SK-N-MC (cell line): Measurements from ENCODE around the gene DDX27.

Source experiments
- DNase-seq: peaks from one replicate; pipeline ENCODE4 v3.0.0-alpha.2; 2011; ENCODE audit warnings: low read depth, low spot score
- H3K27ac ChIP-seq: fragments of 200-600 bp; sonication (generic); 2 replicates; pipeline ENCODE4 v1.5.1; 2016; ENCODE audit warnings: mixed run types
- H3K36me3 ChIP-seq: fragments of 200-600 bp; sonication (generic); 2 replicates; pipeline ENCODE4 v1.6.1; 2017; ENCODE audit warnings: antibody characterized with exemption, low read length, mixed read lengths; ENCODE audit not compliant: insufficient read depth
- H3K4me3 ChIP-seq: fragments of 200-600 bp; sonication (generic); 2 replicates; pipeline ENCODE4 v1.5.1; 2016
- H3K9ac ChIP-seq: fragments of 200-600 bp; sonication (generic); 2 replicates; pipeline ENCODE4 v1.8.0; 2017; ENCODE audit warnings: mixed run types, mixed read lengths; ENCODE audit not compliant: insufficient read length
- H3K9me3 ChIP-seq: fragments of 200-600 bp; sonication (generic); 2 replicates; pipeline ENCODE4 v1.6.1; 2017; ENCODE audit warnings: low read depth, mild to moderate bottlenecking, antibody characterized with exemption, low read length, moderate library complexity, mixed read lengths
- EZH2 ChIP-seq: fragments of 200-600 bp; sonication (generic); IDR thresholded peaks from one replicate; pipeline ENCODE4 v1.6.1; 2017; ENCODE audit warnings: antibody characterized with exemption
- FOXP2 ChIP-seq: optimal IDR thresholded peaks from 2 replicates; pipeline ENCODE3; 2011; ENCODE audit warnings: mild to moderate bottlenecking, moderate library complexity; ENCODE audit not compliant: insufficient read depth; ENCODE audit errors: extremely low read length, control extremely low read depth
- POLR2AphosphoS5 ChIP-seq: IDR thresholded peaks from 2 replicates; pipeline ENCODE4 v1.6.1; 2012; ENCODE audit warnings: mild to moderate bottlenecking, low read depth, low read length, borderline replicate concordance

DDX27 gene

DNA sequence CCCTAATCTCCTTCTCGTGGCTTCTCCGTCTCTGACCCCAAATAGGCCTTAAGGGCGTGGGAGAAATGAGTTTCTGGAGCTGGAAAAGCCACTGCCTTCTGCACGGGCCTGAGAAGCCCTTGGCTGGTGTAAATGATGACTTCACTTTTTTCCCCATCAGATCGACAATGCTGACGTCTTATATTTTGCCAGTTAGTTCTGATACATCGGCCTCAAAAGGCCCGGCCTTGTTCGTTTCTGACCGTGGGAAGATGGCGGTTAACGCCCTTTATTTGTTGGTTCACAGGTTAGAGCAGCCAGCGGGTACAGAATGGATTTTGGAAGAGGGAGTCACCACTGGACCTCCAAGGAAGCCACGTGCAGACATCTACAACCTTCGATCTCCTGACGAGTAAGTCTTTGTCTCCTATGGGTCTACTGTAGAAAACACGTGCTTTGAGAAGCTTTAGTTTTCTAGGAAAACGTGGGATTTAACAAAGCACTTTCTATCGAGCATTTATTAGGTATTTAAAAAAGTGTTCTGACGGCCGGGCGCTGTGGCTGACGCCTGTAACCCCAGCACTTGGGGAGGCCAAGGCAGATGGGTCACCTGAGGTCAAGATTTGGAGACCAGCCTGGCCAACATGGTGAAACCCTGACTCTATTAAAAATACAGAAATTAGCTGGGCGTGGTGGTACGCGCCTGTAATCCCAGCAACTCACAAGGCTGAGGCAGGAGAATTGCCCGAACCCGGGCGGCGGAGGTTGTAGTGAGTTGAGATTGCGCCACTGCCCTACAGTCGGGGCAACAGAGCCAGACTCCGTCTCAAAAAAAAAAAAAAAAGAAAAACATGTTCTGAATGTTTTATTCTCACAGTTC lies 59.8 kb downstream of the DDX27 start:
- Histone ChIP-seq H3K36me3 (peaks cover 74% of the 10 kb centered on the region), H3K4me3 (peak overlapping the region; percentile 100), H3K27ac (peak overlapping the region; percentile 96), H3K9me3 (no peaks in the 10 kb centered on the region), H3K9ac (peak overlapping the region; percentile 100)
- TF ChIP-seq POLR2AphosphoS5: no peak
- no peak for TF ChIP-seq EZH2
- TF ChIP-seq FOXP2: no peak
- no peak for DNase-seq

DNA sequence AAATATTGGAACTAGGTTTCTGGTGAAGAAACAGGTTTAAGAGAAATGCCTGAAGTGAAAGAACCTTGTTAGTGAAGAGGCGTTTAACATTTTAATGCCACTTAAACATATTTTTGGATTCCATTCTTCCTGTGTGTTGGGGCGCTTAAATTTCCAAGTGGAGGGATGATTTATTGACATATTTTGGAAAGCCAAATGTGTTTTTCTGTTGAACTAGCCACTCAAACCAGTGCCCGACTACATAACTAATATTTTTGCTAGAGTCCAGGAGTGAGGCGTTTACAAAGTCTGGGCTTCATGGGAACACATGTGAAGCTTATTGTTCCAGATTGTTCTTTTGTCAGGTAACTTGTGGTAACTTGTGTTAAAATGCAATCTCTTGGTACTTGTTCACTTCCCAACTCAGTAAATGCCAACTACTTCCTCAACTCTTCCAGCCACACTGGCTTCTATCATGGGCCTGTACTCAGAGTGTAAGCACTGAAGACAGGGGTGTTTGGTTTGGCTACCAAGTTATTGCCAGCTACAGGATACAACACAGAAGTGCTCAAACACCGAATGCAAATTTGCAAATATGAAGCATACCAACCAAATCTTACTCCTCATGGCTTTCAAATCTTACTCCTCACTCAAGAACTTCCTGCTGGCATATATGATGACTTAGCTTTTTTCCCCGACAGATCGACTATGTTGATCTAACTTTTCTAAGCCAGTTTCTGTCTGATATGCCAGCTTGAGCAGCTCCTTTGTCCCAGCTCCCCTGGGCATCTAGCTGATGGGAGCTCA lies 60.7 kb downstream of the DDX27 start:
- Histone ChIP-seq H3K9ac (peak overlapping the region; percentile 100), H3K36me3 (peaks cover 82% of the 10 kb centered on the region), H3K4me3 (peak overlapping the region; percentile 100), H3K9me3 (no peaks in the 10 kb centered on the region), H3K27ac (peak overlapping the region; percentile 96)
- TF ChIP-seq POLR2AphosphoS5 (peak; percentile 52; the same call in 1 of the 2 replicates), EZH2 (no peak), FOXP2 (no peak)
- DNase-seq: no peak

DNA sequence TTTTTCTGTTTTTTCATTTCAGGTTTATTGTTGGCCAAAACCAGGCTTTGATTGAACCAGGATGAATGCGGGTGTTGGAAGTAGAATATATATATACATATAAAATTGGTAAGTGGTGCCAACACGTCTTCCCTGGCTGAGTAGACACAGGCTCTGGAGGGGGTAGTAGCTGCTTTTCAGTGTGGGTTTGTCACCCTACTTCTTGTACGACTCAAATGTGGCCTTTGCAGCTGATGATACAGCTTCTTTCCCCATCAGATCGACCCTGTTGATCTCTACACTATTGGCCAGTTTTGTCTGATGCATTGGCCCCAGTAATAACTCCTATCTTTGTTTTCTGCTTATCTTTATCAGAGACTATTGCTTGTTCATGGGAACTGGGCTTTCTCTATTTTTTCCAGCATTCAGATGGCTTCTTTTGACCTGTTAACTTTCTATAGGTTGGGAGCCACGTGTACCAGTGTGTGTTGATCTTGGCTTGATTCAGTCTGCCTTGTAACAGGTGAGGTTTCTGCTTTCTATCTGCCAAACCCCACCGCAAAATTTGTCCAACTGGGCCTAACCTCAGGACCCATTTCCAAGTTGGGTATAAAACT lies 61.3 kb downstream of the DDX27 start:
- H3K9me3 ChIP-seq: no peaks in the 10 kb centered on the region
- peak overlapping the region; percentile 96 for H3K27ac ChIP-seq
- H3K4me3 ChIP-seq: peak overlapping the region; percentile 100
- TF ChIP-seq FOXP2: no peak
- TF ChIP-seq POLR2AphosphoS5: 0 out of 2 replicates have a peak, but pooled peaks have one; percentile 50
- TF ChIP-seq EZH2: no peak
- peaks cover 83% of the 10 kb centered on the region for H3K36me3 ChIP-seq
- peak overlapping the region; percentile 100 for H3K9ac ChIP-seq
- DNase-seq: no peak

DNA sequence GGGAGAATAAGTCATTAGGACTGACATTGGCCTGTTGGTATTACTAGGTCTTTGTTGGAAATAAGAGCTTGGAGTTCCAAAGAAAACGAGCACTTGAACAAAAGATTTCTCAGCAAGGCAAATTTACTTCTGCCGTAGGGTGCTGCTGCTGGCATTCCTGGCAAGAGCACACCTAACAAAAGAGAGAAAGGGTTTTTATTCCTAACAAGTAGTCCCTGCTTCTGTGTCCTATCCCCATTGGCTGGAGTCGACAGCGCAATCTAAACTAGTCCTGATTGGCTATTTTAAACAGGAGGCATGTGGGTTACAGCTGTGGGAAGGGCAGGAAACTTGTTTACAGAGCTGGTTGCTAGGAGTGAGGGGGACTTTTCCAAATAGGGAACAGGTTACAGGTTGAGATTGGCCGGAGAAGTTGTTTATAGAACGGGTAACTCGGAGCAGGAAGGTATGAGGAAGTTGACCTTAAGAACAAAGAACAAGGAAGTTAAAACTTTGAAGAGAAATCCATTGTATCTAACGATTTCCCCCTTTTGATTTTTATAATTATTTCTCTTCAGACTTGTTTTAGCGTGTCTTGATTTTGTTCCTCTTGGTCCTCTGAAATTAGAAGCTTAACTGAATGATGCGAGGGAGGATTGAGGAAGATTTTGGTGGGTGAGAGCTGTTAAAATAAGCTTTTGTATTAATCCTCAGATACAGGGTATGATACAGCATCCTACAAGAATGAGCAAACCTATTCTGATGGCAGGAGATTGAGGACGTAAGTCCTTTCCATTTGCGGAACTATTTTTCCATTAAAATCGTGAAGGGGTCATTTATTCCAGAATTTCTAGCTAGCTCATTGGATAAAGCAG lies 62.1 kb downstream of the DDX27 start:
- peak overlapping the region; percentile 100 for H3K4me3 ChIP-seq
- DNase-seq: no peak
- H3K9me3 ChIP-seq: no peaks in the 10 kb centered on the region
- H3K9ac ChIP-seq: peak overlapping the region; percentile 100
- peak overlapping the region; percentile 96 for H3K27ac ChIP-seq
- peaks cover 83% of the 10 kb centered on the region for H3K36me3 ChIP-seq
- TF ChIP-seq FOXP2: no peak
- no peak; the same call in 1 of the 2 replicates for TF ChIP-seq POLR2AphosphoS5
- no peak for TF ChIP-seq EZH2

DNA sequence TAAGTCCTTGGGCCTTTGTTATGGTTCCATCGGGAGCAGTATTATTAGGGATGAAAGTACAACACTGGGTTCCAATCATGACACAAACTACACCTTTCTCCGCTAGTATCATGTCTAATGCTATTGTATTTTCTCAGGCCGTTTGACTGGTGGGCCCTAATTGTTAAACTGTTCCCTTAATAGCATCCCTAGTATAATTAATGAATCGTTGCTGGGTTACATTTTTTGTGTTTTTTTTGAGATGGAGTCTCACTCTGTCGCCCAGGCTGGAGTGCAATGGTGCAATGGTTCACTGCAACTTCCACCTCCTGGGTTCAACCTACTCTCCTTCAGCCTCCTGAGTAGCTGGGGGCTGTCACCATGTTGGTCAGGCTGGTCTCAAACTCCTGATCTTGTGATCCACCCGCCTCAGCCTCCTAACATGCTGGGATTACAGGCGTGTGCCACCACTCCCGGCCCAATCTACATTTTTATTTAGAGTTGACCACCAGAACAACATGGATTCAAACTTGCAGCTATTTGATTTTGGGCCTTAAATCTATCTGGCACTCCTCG lies 62.8 kb downstream of the DDX27 start:
- TF ChIP-seq FOXP2 (no peak), POLR2AphosphoS5 (no peak; the same call in 1 of the 2 replicates), EZH2 (no peak)
- H3K9ac ChIP-seq: peak overlapping the region; percentile 100
- H3K4me3 ChIP-seq: peak overlapping the region; percentile 100
- H3K9me3 ChIP-seq: no peaks in the 10 kb centered on the region
- no peak for DNase-seq
- H3K27ac ChIP-seq: peak overlapping the region; percentile 96
- peaks cover 85% of the 10 kb centered on the region for H3K36me3 ChIP-seq

DNA sequence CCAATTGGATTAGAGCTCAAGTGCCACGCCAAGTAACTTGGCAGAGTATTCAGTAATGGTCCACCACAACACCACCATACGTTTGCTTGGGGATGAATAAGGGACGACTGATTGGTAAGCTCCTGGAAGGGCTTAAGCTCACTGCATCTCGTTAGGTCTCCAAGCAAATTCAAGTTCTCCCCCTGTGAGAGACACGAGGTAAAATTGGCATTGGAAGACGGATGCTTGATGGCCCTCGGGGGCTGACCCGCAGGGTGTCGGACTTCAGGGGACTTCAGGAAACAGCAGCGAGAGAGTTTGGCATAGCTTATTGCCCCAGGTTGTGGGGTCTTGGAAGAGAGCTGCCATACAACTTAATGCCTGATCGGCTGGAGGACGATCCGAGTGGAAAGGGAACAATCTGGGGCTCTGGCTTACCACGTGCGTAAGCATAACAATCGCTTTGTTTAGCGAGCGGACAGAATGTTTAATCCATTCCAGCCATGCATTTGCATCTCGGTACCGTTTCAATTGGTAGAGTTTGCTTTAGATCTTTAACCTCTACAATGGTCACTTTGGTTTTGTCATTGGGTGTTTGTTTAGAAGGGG lies 63.5 kb downstream of the DDX27 start:
- H3K27ac ChIP-seq: peak overlapping the region; percentile 96
- H3K9me3 ChIP-seq: no peaks in the 10 kb centered on the region
- TF ChIP-seq FOXP2 (no peak), POLR2AphosphoS5 (peak; percentile 51; the same call in 1 of the 2 replicates)
- peak overlapping the region; percentile 100 for H3K4me3 ChIP-seq
- H3K9ac ChIP-seq: peak overlapping the region; percentile 100
- peaks cover 92% of the 10 kb centered on the region for H3K36me3 ChIP-seq
- no peak for DNase-seq

DNA sequence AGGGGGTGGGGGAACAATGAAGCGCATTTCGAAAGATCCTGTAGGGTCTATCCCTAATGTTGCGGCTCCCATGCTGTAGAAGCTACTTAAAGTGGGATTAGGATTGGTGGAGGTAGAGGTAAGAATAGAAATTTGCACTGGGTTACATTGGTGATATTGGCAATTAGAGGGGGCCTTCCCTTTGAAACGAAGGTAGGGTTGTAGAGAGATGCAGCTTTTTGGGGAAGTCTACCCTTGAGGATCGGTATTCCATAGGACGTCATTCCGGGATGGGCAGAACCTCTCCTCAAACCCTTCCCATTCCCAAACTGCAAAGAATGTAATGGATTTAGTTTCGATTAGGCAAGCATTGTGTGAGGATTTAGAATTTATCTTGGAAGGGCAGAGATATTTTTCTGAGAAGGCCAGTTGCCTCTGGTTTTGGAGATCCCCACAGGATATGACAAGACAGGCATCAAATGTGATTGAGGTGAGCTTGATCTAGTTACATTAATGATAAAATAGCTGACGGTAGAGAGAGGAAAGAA lies 64.0 kb downstream of the DDX27 start:
- H3K9me3 ChIP-seq: no peaks in the 10 kb centered on the region
- peak overlapping the region; percentile 21 for H3K9ac ChIP-seq
- DNase-seq: no peak
- TF ChIP-seq POLR2AphosphoS5 (peak; percentile 2; the same call in 1 of the 2 replicates), FOXP2 (no peak)
- H3K36me3 ChIP-seq: peaks cover 97% of the 10 kb centered on the region
- peak overlapping the region; percentile 96 for H3K27ac ChIP-seq
- peak overlapping the region; percentile 100 for H3K4me3 ChIP-seq
